Chondrocyte (in vitro differentiated cells): ENCODE data around the gene ASB4. TPM values are rescaled to one million over a fixed set of nuclear protein-coding genes. Genes with fewer than 3 reads are reported as not detected.

Experiments used
- DNase-seq: peaks from one replicate; pipeline ENCODE4 v3.0.0; 2021; ENCODE audit warnings: mixed read lengths, low spot score
- H3K27ac Mint-ChIP-seq: one replicate; pipeline ENCODE4 v1.8.0; 2021; ENCODE audit warnings: mild to moderate bottlenecking, moderate library complexity, mixed read lengths; ENCODE audit not compliant: unreplicated experiment
- H3K27me3 Mint-ChIP-seq: 2 replicates; pipeline ENCODE4 v1.8.0; 2021; ENCODE audit warnings: low read depth, mixed read lengths
- H3K36me3 Mint-ChIP-seq: 2 replicates; pipeline ENCODE4 v1.8.0; 2021; ENCODE audit warnings: low read depth, mixed read lengths
- H3K4me1 Mint-ChIP-seq: 2 replicates; pipeline ENCODE4 v1.8.0; 2021; ENCODE audit warnings: low read depth, mild to moderate bottlenecking, mixed read lengths
- H3K4me3 Mint-ChIP-seq: one replicate; pipeline ENCODE4 v1.8.0; 2021; ENCODE audit warnings: mild to moderate bottlenecking, moderate library complexity, mixed read lengths; ENCODE audit not compliant: unreplicated experiment
- H3K9me3 Mint-ChIP-seq: 2 replicates; pipeline ENCODE4 v1.8.0; 2021; ENCODE audit warnings: low read depth, mixed read lengths
- CTCF ChIP-seq: fragments of 200-600 bp; sonication (generic); IDR thresholded peaks from 2 replicates; pipeline ENCODE4 v1.5.0; 2021; ENCODE audit warnings: antibody characterized with exemption, mild to moderate bottlenecking, moderate library complexity
- total RNA-seq: library from RNA; stranded (reverse); gene quantifications from 3 replicates; pipeline ENCODE4 v1.2.1, GENCODE V29; 2021

ASB4 gene
- total RNA-seq, 1 donor from 2014 or later: not detected

DNA sequence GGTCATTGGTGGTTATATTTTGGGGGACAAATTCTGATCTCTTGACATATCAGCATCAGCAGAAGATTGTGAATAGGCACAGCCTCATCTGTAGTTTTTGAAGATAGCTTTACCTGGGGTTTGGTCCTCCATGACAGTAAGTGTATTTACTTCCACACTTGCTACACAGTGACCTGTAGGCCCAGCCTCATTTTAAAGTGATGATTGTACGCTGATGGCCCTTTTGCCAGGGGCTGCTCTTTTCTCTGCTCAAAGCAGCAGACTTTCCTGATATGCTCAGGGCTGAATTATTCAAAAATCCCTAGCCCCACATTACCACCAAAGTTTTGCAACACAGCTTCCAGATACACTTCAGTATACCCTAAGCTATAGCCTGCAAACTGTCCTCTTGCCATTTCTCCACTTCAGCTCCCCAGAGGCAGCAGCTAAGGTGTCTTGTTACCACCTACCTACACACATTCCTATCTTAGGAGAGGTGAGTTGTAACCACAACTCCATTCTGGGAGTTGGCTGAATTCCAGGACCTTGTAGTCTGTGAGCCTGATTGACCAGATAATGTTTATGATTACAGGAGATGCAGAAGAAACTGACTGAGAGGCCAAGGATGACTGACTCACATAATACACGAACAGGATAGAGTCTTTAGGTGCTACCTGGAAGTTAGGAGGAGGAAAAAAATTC, 6.0 kb downstream of the ASB4 start:
- no peaks in the 10 kb centered on the region for H3K9me3 Mint-ChIP-seq
- H3K27ac Mint-ChIP-seq: no peak overlapping the region
- H3K27me3 Mint-ChIP-seq: no peaks in the 10 kb centered on the region
- DNase-seq: no peak
- no peak for TF ChIP-seq CTCF
- H3K4me1 Mint-ChIP-seq: peaks cover 2% of the 10 kb centered on the region
- no peaks in the 10 kb centered on the region for H3K36me3 Mint-ChIP-seq
- no peak overlapping the region for H3K4me3 Mint-ChIP-seq

- DNase-seq: no peak
- no peaks in the 10 kb centered on the region for H3K36me3 Mint-ChIP-seq
- H3K27me3 Mint-ChIP-seq: no peaks in the 10 kb centered on the region
- H3K4me1 Mint-ChIP-seq: peaks cover 2% of the 10 kb centered on the region
- no peaks in the 10 kb centered on the region for H3K9me3 Mint-ChIP-seq
- no peak for TF ChIP-seq CTCF
- no peak overlapping the region for H3K4me3 Mint-ChIP-seq
- no peak overlapping the region for H3K27ac Mint-ChIP-seq
Measured at GRCh38 chr7:95493247-95493646, 7.5 kb downstream of the ASB4 start.

DNA sequence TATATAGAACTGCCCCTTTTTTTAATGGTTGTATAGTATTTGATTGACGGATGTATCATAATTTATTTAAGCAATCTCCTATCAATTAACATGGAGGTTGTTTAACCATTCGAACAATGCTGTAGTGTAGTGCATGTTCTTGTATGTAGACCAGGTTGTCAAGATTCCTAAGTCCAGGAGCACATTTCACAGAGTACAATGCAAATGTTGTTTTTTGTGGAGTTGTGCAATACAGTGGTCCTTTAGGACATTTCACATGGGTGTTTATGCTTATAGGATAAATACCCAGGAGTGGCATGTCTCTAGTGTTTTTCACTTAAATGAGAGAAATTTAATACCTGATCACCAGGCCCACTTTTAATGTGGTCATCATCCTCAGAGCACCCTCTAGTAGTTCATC, 8.1 kb downstream of the ASB4 start:
- Mint-ChIP-seq H3K27ac (no peak overlapping the region), H3K27me3 (no peaks in the 10 kb centered on the region), H3K4me1 (peaks cover 2% of the 10 kb centered on the region), H3K36me3 (no peaks in the 10 kb centered on the region), H3K4me3 (no peak overlapping the region), H3K9me3 (no peaks in the 10 kb centered on the region)
- no peak for TF ChIP-seq CTCF
- DNase-seq: no peak

DNA sequence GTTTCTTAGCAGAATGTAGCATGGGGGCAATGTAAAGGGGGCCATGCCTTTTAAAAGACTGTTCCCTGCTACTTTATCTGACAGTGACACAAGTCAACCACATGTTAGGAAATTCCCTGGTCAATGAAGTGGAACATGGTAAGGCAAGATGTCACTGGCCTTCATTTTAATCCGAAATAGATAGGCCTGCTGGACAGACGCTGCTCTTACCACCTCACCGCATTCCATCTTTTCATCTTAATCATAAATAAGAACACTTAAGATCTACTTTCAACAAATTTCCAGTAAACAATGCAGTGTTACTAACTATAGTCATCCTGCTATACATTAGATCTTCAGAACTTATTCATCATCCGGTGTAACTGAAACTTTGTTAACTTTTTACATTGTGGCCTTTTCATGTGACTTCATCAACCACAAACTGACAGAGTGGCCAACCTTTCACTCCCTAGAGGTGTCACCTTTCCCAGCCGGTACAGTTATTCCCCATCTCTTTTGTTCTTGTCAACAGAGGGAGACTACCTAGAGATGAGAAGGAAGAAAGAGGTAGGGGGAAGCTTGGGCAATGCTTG, 15.6 kb downstream of the ASB4 start:
- Mint-ChIP-seq H3K4me1 (peaks cover 9% of the 10 kb centered on the region), H3K27ac (no peak overlapping the region), H3K36me3 (no peaks in the 10 kb centered on the region), H3K9me3 (no peaks in the 10 kb centered on the region), H3K4me3 (no peak overlapping the region), H3K27me3 (no peaks in the 10 kb centered on the region)
- TF ChIP-seq CTCF: no peak
- DNase-seq: no peak

DNA sequence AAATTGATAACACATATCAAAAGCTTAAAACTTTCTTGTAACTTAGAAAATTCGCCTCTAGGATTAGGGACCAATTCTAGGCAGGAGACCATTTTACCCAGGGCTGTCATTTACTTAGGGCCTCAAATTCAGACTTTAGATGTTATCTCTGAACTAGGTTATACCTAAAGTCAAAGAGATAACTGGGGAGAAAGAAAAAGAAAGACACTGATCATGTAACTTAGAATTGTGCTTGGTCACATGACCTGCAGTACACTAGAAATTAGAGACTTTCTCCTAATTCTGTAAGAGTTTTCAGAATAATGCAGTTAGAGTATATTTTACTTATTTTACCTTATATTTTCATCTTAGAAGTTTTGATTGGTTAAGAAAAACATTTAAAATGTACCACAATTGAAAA, 16.7 kb downstream of the ASB4 start:
- Mint-ChIP-seq H3K4me3 (no peak overlapping the region), H3K36me3 (no peaks in the 10 kb centered on the region), H3K27me3 (no peaks in the 10 kb centered on the region), H3K4me1 (peaks cover 9% of the 10 kb centered on the region), H3K9me3 (no peaks in the 10 kb centered on the region), H3K27ac (no peak overlapping the region)
- TF ChIP-seq CTCF: no peak
- DNase-seq: no peak
